Ishikawa (cell line): ENCODE data around the gene SELENOP.

ENCODE experiments used
- EP300 ChIP-seq: IDR thresholded peaks from 2 replicates; pipeline ENCODE4 v1.6.1; 2012; ENCODE audit warnings: borderline replicate concordance
- TAF1 ChIP-seq: IDR thresholded peaks from 2 replicates; pipeline ENCODE4 v1.6.1; 2012; ENCODE audit warnings: low read depth, mild to moderate bottlenecking
- YY1 ChIP-seq: IDR thresholded peaks from 2 replicates; pipeline ENCODE4 v1.6.1; 2012; ENCODE audit warnings: low read depth

GRCh38 chr5:42854795-42855194 is 43.1 kb upstream of the SELENOP start:
- TF ChIP-seq EP300 (no peak), YY1 (no peak), TAF1 (no peak)
